Ovary (tissue), 9 donors: ENCODE data around the gene NXNL2. TPM values are rescaled to one million over a fixed set of nuclear protein-coding genes. Genes with fewer than 3 reads are reported as not detected.

Experiments
- DNase-seq, 5 donors: peaks; one replicate each; pipeline ENCODE4 v3.0.0-alpha.2; 2019 to 2020
- H3K27ac ChIP-seq, 2 donors: fragments of 200-600 bp; one replicate each; pipeline versions ENCODE4 v1.5.1 to v1.8.0; 2019 to 2022
- H3K27me3 ChIP-seq: fragments of 200-600 bp; one replicate; pipeline ENCODE4 v1.8.0; 2022
- H3K36me3 ChIP-seq: fragments of 200-600 bp; sonication (generic); one replicate; pipeline ENCODE4 v1.5.1; 2019
- H3K4me1 ChIP-seq: one replicate; pipeline ENCODE4 v1.8.1; 2013; ENCODE audit warnings: mild to moderate bottlenecking, moderate library complexity; ENCODE audit not compliant: insufficient read depth
- H3K4me3 ChIP-seq: fragments of 200-600 bp; sonication (generic); one replicate; pipeline ENCODE4 v1.5.1; 2017
- H3K9me3 ChIP-seq, 2 donors: fragments of 200-600 bp in 1 of 2; sonication (generic) in 1 of 2; one replicate each; pipeline versions ENCODE4 v1.5.1 to v1.8.1; 2013 to 2019; ENCODE audit warnings: mild to moderate bottlenecking in 1 of 2, moderate library complexity in 1 of 2
- EP300 ChIP-seq: sonication (generic); formaldehyde crosslinking; IDR thresholded peaks from one replicate; pipeline ENCODE4 v1.6.1; 2017; ENCODE audit warnings: antibody characterized with exemption
- POLR2A ChIP-seq: fragments of 450-650 bp; IDR thresholded peaks from one replicate; pipeline ENCODE4 v1.6.1; 2017; ENCODE audit warnings: antibody characterized with exemption, mild to moderate bottlenecking, moderate library complexity
- WGBS, 3 donors: extraction: QIAGEN DNeasy Blood & Tissue Kit in 1 of 3; methylation state at CpG; one replicate each; pipeline versions ENCODE4 v1.1.5 to v1.1.7; 2013 to 2017; 5-methylcytosine and 5-hydroxymethylcytosine counted together
- intact Hi-C, 4 donors: fragments of 100-400 bp; cut with DNase I; formaldehyde crosslinking; loops; one replicate each; pipeline versions ENCODE4 v1.11.0 to v1.15.1; 2022 to 2023
- polyA plus RNA-seq, 2 donors: library from polyadenylated mRNA; stranded (reverse); fragments of 200-250 nt in 1 of 2; fragments of 350-450 nt in 1 of 2; fragmentation: Illumina TruSeq in 1 of 2; extraction: RNeasy Lipid Tissue Mini Kit (QIAGEN cat#74804) in 1 of 2; gene quantifications; one replicate each; pipeline ENCODE4 v1.2.3, GENCODE V29; 2013 to 2014
- total RNA-seq, 7 donors: library from RNA; depleted of rRNA in 2 of 7; stranded (reverse); fragments of >200 nt in 2 of 7; fragmentation: NEBNext Ultra II Directional in 3 of 7; extraction: Animal tissue kit (Norgen Biotek cat#: 25700) in 3 of 7; gene quantifications; one replicate each; pipeline versions ENCODE4 v1.1.0 to v1.2.4, GENCODE V29; 2016 to 2023
- TF ChIP-seq, protein P1 (sequence below), 3 donors: fragments of 450-650 bp in 2 of 3; fragments of 200-600 bp in 1 of 3; IDR thresholded peaks; one replicate each; pipeline versions ENCODE4 v1.5.1 to v1.8.0; 2016 to 2022; ENCODE audit warnings: antibody characterized with exemption in 3 of 3, mild to moderate bottlenecking in 1 of 3
- donor health status: DM: no; HTN: no; CAD: no; lungs with moderate emphysema.
- donor health status: DM: no; HTN: no; CAD: no.
- donor health status: Bipolar disorder and iron deficiency.
- donor health status: DM: yes; HTN: yes; CAD: no.
- donor health status: DM: no; HTN: no; CAD: no.
- donor health status: DM: yes; HTN: yes; CAD: no.

NXNL2 gene
- total and polyA plus RNA-seq, 9 donors, result 1.9 to 52.4 (median 4.3) TPM

GRCh38 chr9:88551546-88552137 lies 16.7 kb downstream of the NXNL2 start:
- no peak for DNase-seq
- Histone ChIP-seq H3K27me3 (no peaks in the 10 kb centered on the region), H3K4me1 (peaks cover 2% of the 10 kb centered on the region), H3K9me3 (no peaks in the 10 kb centered on the region), H3K4me3 (no peak overlapping the region), H3K27ac (no peak overlapping the region), H3K36me3 (no peaks in the 10 kb centered on the region)
- WGBS, 3 donors, result 46 to 69% (median 54%) methylated on average over 2 of the region's 2 CpGs
- TF ChIP-seq, protein P1, sequence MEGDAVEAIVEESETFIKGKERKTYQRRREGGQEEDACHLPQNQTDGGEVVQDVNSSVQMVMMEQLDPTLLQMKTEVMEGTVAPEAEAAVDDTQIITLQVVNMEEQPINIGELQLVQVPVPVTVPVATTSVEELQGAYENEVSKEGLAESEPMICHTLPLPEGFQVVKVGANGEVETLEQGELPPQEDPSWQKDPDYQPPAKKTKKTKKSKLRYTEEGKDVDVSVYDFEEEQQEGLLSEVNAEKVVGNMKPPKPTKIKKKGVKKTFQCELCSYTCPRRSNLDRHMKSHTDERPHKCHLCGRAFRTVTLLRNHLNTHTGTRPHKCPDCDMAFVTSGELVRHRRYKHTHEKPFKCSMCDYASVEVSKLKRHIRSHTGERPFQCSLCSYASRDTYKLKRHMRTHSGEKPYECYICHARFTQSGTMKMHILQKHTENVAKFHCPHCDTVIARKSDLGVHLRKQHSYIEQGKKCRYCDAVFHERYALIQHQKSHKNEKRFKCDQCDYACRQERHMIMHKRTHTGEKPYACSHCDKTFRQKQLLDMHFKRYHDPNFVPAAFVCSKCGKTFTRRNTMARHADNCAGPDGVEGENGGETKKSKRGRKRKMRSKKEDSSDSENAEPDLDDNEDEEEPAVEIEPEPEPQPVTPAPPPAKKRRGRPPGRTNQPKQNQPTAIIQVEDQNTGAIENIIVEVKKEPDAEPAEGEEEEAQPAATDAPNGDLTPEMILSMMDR (IDR thresholded peaks at IDR 0.05), result no peak
- TF ChIP-seq EP300 (no peak), POLR2A (no peak)
- intact Hi-C loops, result no loop called here

- H3K36me3 ChIP-seq, result no peaks in the 10 kb centered on the region
- peaks cover 2% of the 10 kb centered on the region for H3K4me1 ChIP-seq
- no peak for DNase-seq
- H3K27ac ChIP-seq, result no peak overlapping the region
- TF ChIP-seq, protein P1 (IDR thresholded peaks at IDR 0.05), result no peak
- TF ChIP-seq EP300 (no peak), POLR2A (no peak)
- H3K27me3 ChIP-seq, result no peaks in the 10 kb centered on the region
- 94 to 95% (median 94%) methylated on average over 3 of the region's 3 CpGs for WGBS, 3 donors
- no peak overlapping the region for H3K4me3 ChIP-seq
- intact Hi-C loops, result no loop called here
- H3K9me3 ChIP-seq, result no peaks in the 10 kb centered on the region
Measured at GRCh38 chr9:88553350-88553749, 18.4 kb downstream of the NXNL2 start.

- no peak overlapping the region for H3K27ac ChIP-seq
- no peaks in the 10 kb centered on the region for H3K36me3 ChIP-seq
- WGBS, 3 donors, result 39 to 59% (median 42%) methylated on average over 12 of the region's 12 CpGs
- intact Hi-C loops, result no loop called here
- TF ChIP-seq, protein P1 (IDR thresholded peaks at IDR 0.05), result no peak
- TF ChIP-seq EP300 (no peak), POLR2A (no peak)
- no peaks in the 10 kb centered on the region for H3K27me3 ChIP-seq
- DNase-seq, result no peak
- H3K9me3 ChIP-seq, result no peaks in the 10 kb centered on the region
- no peak overlapping the region for H3K4me3 ChIP-seq
- H3K4me1 ChIP-seq, result peaks cover 2% of the 10 kb centered on the region
Measured at GRCh38 chr9:88555268-88555980, 20.4 kb downstream of the NXNL2 start.

DNA sequence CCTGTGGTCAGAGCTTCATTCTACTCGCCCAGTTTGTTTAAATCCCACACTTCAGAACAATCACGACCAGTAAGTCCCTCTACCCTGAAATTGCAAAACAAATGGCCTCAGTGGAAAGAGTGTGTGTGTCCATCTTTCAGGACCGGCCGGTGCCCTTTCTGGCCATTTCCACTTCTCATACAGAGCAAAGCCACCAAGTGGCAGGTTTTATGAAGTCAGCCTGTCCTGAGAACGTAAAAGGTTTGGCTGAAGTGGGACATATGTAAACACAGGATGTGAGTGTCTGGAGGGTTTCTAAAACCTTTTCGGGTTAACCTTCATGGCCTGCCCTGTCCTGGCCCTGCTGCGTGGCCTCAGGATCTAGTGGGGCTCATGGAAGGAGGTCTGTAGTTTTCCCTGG lies 24.7 kb downstream of the NXNL2 start:
- no peak for DNase-seq
- intact Hi-C loops, result no loop called here
- 72 to 81% (median 80%) methylated on average over 7 of the region's 7 CpGs for WGBS, 3 donors
- peaks cover 2% of the 10 kb centered on the region for H3K4me1 ChIP-seq
- no peak overlapping the region for H3K27ac ChIP-seq
- no peaks in the 10 kb centered on the region for H3K27me3 ChIP-seq
- no peaks in the 10 kb centered on the region for H3K9me3 ChIP-seq
- no peak overlapping the region for H3K4me3 ChIP-seq
- H3K36me3 ChIP-seq, result no peaks in the 10 kb centered on the region
- no peak for TF ChIP-seq EP300
- TF ChIP-seq, protein P1 (IDR thresholded peaks at IDR 0.05), result no peak
- no peak for TF ChIP-seq POLR2A
